A673 (cell line): ENCODE measurements around the gene AP4B1.

Source experiments
- EZH2 ChIP-seq: fragments of 200-600 bp; sonication (generic); IDR thresholded peaks from 2 replicates; pipeline ENCODE4 v1.6.1; 2017; ENCODE audit warnings: borderline replicate concordance, low read depth, mild to moderate bottlenecking, mixed read lengths, antibody characterized with exemption, low read length; ENCODE audit not compliant: poor library complexity, severe bottlenecking
- TF ChIP-seq, protein P1 (sequence below): fragments of 300-800, 200-600 bp; sonication (generic); conservative IDR thresholded peaks from 2 replicates; pipeline ENCODE4 v1.5.1; 2017; ENCODE audit warnings: low read depth, mild to moderate bottlenecking, antibody characterized with exemption, low read length, moderate library complexity, mixed read lengths

DNA sequence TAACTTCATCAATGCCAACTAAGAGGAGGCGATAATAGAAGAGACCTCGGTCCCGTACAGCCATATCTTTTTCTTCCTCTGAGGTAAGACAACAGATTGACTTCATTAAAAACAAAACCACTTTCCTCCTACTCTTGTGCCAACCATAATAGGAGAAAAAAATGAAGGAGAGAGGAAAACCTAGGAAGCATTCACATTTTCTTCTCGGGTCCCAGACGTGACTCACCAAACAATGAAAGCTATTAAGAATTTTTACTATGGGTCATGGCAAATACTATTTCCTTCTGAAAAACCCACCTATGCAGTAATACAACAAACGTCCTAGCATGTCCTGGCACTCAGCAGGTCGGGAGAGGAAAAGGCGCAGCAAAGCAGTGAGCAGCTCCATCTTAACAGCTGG lies 8.6 kb downstream of the AP4B1 start:
- TF ChIP-seq, protein P1, sequence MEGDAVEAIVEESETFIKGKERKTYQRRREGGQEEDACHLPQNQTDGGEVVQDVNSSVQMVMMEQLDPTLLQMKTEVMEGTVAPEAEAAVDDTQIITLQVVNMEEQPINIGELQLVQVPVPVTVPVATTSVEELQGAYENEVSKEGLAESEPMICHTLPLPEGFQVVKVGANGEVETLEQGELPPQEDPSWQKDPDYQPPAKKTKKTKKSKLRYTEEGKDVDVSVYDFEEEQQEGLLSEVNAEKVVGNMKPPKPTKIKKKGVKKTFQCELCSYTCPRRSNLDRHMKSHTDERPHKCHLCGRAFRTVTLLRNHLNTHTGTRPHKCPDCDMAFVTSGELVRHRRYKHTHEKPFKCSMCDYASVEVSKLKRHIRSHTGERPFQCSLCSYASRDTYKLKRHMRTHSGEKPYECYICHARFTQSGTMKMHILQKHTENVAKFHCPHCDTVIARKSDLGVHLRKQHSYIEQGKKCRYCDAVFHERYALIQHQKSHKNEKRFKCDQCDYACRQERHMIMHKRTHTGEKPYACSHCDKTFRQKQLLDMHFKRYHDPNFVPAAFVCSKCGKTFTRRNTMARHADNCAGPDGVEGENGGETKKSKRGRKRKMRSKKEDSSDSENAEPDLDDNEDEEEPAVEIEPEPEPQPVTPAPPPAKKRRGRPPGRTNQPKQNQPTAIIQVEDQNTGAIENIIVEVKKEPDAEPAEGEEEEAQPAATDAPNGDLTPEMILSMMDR: no peak
- no peak for TF ChIP-seq EZH2
